Hematopoietic multipotent progenitor cell treated with erythropoietin and hydrocortisone succinate and interleukin-3 and kit ligand, for 8 days (in vitro differentiated cells): Measurements from ENCODE around the gene PXT1.

Experiments used
- DNase-seq: peaks from one replicate; pipeline ENCODE4 v3.0.0-alpha.2; 2015

PXT1 gene

GRCh38 chr6:36343109-36343680 lies 99.5 kb downstream of the PXT1 start:
- no peak for DNase-seq

GRCh38 chr6:36340618-36341454 lies 101.8 kb downstream of the PXT1 start:
- DNase-seq, result peak; percentile 70
